Ammon's horn (tissue), 1 donor: ENCODE data around the gene RPAP2.
"Not testable (repeated sequence)": the region's sequence is repeated elsewhere in the genome, so short reads cannot be mapped to it uniquely, and the experiment has no call there.

Experiments
- DNase-seq: peaks from one replicate; pipeline ENCODE4 v3.0.0-alpha.2; 2016; ENCODE audit warnings: low spot score

Gene RPAP2

DNA sequence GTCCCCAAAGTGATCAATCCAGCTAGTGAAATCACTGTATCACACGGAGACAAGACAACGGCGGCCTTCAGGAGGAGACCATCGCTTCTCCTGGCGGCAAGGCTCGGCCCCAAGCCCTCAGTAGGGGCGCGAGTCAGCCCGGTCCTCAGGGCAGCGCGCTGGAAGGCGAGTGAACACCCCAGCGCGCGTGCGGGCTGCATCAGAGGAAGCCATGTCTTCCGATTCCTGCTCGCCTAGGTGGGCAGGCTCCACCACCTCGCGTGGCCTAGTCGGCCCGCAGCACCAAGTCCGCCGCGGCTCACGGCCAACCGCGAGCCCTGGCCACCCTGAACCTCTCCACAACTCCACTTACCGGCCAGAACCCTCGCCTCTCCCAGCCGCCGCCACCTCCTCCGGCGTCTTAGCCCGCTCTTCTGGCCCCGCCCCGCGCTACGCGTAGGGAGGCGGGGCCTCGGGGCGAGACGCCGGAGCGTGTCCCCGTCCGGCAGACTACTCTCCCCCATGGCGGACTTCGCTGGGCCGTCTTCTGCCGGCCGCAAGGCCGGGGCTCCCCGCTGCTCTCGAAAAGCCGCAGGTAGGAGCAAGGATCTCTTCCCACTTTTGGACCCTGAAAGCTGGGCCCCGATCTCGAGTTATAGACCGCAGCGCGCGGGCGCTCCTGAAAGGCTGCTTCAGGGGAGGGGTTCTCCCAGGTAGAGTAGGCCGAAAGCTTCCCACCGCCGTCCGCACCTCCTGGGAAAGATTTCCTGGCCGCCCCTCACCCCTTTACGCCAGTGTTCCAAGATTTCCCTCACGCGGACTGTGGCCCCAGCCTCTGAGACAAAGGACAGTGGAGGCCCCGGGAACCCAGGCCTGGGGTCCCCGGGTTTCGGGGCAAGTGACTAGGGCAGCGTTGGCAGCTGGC is at the start of gene RPAP2, which contains the start of gene GLMN:
RPAP2 (plus strand) TSS at position 487 of the 904 bp plus-strand sequence; CDS start at position 502, 15 bp downstream.
GLMN (minus strand) TSS at position 415 of the 904 bp plus-strand sequence. CDS start 988 bp downstream, outside the sequence.
- DNase-seq, result peak; percentile 91

DNA sequence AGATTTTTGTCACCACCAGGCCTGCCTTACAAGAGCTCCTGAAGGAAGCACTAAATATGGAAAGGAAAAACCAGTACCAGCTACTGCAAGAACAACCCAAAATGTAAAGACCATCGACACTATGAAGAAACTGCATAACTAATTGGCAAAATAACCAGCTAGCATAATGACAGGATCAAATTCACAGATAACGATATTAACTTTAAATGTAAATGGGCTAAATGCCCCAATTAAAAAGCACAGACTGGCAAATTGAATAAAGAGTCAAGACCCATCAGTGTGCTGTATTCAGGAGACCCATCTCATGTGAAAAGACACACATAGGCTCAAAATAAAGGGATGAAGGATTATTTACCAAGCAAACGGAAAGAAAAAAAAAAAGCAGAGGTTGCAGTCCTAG is 44.1 kb upstream of the RPAP2 start:
- not testable (repeated sequence) for DNase-seq

DNA sequence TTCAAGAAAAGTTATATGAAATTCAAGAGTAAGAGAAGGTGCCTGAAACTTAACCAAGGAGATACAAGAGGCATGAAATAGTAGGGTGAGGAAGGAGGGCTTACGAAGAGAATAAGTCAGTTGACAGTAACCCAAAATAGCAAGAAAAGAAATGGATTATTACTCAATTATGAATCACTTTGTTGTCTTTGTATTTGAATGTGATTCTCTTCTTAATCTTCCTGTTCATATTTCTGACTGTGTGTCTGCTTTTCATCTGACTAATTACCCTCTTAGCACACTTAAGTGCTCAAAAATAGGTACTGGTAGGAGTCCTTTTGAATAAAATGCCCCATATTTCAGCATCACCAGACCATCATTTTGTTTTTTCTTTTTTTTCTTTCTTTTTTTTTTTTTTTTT is 39.5 kb upstream of the RPAP2 start:
- DNase-seq, result no peak

DNA sequence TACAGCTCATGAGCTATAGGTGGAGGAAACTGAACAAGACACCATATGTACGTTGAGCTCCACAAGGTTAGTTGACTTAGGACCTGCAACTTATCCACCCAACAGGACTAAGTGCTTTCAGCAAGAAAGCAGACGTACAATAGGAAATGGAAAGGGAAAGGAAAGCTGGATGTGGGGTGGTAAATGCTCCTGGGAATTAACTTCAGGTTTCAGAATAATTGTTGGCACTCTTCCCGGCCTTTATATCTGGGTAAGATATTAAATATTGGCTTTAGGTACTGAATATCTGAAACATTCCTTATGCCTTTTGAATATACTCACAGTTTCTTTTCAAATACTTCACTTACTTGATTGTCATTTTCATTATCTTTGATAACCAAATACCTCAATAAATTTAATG is 36.3 kb upstream of the RPAP2 start:
- DNase-seq, result no peak

DNA sequence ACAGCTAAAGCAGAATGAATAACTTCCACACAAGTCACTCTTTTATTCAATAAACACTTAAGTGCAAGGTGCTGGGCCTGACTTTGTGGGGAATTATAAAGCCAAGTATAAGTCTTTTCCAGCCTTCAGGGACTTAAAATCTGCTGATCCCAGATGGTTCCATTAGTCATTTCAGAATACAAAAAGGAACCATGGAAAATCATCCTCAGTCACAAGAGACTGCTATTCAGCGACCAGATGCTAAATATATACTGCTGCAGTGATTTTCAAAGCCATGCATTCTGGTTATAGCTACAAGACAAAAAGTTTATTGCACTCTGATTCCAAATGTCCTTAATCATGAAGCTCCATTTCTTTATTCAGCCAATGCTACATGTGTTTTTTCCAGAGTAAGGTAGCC is 25.8 kb upstream of the RPAP2 start:
- peak; percentile 24 for DNase-seq

DNA sequence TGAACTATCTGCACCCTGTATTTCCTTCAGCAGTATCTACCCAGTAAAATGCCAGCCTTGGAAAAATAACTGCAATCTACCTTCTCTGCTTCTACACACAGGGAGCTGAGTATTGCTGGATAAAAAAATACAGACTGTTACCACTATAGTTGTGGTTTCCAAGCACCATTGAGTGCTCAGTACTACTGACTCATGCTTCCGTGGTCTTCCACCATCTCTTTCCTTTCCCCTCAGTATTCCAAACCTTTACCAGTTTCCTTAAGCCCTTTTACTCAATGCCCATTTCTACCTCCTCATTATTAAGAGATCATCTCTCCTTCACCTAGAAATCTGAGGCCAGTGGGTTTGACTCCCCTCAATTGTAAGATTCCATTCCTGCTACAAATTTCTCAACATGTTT is 23.9 kb upstream of the RPAP2 start:
- no peak for DNase-seq

DNA sequence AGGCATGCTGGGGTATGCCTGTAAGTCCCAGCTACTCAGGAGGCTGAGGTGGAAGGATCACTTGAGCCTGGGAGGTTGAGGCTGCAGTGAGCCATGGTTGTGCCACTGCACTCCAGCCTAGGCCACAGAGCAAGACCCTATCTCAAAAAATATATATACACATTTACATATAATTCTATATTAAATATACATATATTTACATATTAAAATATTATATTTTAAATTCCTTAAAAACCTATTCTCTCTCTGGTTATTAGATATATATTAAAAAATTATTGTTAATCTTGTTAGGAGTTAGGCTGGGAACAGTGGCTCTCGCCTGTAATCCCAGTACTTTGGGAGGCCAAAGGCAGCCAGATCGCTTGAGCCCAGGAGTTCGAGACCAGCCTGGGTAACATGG is 22.8 kb upstream of the RPAP2 start:
- DNase-seq, result no peak

DNA sequence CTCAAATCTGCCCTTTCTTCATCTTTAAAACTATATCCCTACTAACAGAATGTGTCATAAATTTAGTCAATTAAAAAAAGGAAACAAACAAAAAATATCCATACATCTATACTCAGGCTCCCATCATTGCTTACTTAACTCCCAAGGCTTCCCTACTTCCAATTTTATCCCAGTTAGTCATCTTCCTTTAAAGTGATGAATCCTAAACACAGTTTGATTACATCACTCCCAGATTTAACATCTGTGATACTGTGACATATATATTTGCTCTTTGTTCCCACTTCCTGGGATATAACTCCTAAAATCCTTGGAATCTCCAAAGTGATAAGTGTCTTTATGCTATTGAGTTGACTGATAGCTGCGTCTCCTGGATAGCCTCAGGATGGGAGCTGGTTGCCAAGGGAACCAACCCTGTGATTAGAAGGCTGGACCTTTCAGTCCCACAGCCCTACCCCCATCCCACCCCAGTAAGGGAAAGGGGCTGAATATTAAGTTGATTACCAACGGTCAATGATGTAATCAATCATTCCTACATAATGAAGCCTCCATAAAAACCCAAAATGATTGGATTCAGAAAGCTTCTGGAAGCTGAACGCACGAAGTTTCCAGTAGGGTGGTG is 21.6 kb upstream of the RPAP2 start:
- no peak for DNase-seq

DNA sequence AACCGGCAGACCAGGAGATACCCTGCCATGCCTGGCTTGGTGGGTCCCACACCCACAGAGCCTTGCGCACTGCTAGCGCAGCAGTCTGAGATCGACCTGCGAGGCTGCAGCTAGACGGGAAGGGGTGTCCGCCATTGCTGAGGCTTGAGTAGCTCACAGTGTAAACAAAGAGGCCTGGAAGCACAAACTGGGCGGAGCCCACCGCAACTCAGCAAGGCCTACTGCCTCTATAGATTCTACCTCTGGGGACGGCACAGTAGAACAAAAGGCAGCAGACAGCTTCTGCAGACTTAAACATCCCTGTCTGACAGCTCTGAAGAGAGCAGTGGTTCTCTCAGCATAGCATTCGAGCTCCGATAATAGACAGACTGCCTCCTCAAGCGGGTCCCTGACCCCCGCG is 19.1 kb upstream of the RPAP2 start:
- DNase-seq, result not testable (repeated sequence)

DNA sequence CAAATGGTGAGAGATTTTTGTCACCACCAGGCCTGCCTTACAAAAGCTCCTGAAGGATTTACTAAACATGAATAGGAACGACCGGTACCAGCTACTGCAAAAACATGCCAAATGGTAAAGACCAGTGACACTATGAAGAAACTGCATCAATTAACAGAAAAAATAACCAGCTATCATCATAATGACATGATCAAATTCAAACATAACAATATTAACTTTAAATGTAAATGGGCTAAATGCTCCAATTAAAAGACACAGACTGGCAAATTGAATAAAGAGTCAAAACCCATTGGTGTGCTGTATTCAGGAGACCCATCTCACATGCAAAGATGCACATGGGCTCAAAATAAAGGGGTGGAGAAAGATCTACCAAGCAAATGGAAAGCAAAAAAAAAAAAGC is 17.4 kb upstream of the RPAP2 start:
- DNase-seq, result not testable (repeated sequence)

DNA sequence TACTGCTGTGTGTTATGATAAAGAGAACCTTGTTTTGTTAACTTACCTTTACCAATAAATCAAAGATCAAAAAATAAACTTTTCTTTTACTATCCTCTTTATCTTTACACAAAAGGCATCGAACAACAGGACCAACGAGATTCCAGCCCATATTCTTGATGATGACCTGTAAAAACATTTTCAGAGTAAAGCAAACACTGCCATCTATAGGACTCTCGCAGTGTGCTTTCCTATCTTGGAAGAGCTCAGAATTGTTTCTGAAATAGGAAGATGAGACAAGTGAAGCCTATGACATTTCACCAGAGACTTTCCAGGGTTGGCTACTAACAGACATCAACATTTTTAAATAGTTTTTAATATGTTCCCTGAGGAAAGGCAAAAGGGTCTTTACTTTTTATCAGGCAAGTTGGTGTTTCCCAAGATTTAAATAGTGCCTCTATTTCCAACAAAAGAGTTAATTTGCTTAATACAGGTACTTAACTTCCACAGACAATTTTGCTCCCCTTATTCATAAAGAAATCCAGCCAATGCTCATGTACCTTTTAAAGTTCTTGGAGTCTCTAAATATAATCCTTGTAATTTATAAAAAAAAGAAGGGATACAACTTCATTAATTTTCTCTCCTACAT is 7.4 kb upstream of the RPAP2 start:
- DNase-seq, result peak; percentile 72

DNA sequence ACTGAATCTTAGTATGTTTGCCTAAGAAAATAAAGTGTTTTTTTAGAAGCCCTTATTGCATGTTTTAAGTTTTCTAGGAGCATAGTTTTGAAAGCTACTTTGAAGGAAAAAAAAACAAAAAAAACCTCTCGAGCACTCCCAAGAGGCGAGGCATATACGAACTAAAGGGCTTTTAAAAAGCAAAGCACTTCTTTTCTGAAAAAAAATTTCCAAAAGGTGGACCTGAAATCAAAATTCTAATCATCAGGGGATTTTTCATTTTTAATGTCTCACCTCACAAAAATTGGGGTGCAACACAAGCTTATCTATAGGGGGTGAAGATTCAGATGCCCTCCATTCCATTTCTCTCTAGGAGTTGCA is 666 bp upstream of the RPAP2 start:
- DNase-seq, result no peak

DNA sequence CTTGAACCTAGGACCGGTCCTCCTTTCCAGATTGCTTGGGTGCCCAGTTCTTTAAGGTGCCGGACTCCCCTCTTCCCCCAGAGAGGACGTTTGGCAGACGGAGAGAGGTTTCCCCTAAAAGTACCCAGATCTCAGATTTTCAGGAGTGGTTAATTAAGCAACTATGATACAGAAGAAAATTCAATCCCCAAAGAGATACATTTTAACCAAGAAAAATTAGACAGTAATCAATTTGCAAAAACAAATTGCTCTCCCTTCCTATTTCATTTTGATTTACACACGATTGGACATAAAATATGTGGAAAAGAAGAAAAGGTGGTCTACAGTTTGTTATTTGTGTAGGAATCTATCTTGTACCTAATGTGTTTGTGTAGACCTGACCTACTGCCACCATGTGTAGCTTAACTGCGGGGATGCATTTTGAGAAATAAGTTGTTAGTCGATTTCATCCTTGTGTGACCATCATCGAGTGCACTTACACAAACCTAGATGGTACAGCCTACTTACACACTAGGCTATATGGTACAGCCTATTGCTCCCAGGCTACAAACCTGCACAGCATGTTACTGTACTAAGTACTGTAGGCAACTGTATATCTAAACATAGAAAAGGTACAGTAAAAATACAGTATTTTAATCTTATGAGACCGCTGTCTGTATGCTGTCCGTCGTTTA is 755 bp downstream of the RPAP2 start:
- peak; percentile 7 for DNase-seq

DNA sequence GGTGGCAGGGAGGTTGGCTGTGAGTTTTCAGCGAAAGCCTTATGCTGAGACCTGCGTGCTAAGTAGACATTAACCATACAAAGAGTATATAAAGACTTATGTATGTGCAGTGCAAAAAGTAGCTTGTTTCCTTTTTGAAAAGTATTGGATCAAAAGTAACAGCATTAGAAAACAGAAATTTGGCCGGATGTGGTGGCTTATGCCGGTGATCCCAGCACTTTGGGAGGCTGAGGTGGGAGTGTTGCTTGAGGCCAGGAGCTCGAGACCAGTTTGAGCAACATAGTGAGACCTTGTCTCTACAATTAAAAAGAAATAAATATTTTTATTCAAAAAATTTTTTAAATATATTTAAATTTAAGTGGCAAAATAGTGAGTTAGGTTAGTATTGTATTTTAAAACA is 2.2 kb downstream of the RPAP2 start:
- no peak for DNase-seq

DNA sequence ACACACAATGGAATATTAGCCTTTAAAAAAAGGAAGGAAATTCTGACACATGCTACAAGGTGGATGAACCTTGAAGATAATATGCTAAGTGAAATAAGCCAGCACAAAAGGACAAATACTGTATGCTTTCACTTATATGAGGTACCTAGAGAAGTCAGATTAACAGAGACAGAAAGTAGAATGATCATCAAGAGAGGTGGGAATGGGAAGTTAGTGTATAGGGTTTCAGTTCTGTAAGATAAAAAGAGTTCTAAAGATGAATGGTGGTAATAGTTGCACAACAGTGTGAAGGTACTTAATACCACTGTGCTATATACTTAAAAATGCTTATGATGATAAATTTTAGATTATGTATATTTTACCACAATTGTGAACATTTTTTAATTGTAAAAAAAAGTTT is 7.2 kb downstream of the RPAP2 start:
- no peak for DNase-seq

DNA sequence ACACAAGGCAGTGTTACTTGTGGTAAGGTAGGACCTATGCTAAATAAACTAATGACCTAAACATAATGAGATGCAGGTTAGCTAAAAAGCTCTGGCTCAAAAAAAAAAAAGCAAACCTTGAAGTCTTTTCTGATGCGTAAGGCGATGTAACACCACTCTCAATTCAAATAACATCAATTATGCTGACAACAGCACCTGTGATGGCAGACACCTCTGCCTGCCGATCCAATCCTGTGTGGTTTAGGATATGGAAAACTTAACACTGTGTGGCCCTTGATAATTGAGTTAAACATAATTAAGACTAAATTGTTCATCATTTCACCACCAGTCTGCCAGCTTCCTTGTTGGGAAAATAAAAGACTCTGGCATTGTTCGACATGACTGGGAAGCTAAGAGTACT is 9.1 kb downstream of the RPAP2 start:
- no peak for DNase-seq

DNA sequence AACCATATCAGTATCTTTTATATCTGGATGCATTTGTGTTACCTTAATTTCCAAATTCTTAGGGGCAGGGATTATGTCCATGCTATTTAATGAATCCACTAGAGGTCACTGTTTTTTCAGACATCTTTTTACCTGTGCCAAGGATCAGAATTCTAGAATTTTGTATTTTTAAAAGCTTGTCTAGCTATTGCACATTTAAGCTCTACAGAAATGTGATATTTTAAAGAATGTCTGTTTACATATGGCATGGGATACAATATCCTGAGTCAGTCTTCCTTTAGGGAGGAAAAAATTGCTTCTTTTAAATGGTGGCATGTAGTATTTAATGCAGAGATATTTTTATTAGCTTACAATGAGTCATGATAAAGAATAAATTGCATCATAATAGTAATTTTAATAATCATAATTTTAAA is 11.3 kb downstream of the RPAP2 start:
- no peak for DNase-seq

DNA sequence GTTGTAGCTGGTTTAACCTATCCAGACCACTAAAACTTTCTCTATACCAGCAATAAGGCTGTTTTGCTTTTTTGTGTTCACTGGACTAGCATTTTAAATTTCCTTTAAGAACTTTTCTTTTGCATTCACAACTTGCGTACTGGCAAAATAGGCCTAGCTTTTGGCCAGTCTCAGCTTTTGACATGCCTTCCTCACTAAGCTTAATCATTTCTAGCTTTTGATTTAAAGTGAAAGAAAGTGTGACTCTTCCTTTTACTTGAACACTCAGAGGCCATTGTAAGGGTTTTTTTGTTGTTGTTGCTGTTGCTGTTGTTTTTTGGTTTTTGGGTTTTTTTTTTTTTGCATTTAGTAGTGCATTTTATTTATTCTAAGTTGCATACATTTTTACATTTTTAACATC is 15.2 kb downstream of the RPAP2 start:
- no peak for DNase-seq

DNA sequence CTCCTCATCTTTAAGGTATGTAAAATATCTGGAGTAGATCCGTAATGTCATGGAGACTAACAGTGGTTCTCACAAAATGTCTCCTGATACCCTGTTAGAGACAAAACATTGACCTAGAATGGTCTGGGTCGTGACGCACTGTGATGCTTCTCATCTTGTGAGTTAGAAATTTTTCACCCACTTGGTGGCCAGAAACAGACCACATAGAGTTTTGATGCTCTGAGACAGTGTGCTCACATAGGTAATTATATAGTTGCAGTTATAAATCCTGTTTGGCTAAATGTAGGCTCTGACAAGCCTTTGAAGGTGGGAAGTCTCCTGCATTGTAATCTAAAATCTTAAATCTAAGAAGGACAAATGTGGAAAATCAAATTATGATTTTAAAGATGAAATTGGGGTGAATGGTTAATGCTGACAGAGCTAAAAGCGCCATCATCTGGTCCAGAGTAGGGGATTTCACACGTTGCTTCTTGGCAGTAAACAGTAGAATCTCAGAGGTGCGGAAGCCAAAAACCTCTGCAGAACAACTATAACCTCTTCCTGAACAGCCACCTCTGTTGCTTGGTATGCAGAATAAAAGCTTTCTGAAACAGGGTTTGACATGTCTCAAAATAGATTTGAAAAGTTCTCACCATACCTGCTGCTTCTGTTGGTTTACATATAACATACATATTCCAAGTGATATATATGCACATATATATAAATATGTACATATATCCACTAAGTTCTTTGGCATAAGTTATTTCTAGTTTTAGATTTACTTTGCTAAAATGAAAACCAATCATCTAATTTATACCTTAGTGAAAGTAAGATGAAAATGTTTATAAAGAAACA is 17.1 kb downstream of the RPAP2 start:
- no peak for DNase-seq

DNA sequence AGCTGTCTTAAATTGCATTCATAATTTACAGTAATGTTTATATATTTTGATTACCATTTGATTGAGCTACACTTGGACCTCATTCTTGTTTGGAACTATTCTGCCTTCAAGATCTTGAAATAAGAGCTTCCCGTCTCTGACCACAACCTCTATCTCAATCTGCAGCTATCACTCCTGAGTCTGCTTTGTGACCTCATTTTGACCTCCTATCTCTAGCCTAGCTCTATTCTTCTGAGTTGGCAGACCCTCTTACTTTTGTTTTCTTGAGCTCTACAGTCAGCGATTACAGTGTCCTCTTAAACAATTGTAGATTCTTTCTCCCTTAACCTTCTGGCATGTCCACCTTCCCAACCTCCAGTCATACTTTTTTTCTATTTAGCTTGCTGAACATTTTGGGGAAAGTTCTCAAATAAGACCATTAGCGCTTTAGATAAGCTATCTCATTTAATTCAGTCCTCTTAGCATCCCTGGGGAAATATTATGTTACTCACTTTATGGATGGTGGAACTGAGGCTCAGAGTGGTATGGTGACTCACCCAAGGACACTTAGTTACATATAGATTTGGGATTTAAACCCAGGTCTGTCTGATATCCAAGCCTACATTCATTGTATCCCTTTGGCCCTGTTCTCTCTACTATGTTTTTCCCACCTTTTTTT is 19.1 kb downstream of the RPAP2 start:
- no peak for DNase-seq
